NCI-H128 (cell line): Measurements from ENCODE around the gene C4A.
"Not testable (repeated sequence)": the region's sequence is repeated elsewhere in the genome, so short reads cannot be mapped to it uniquely, and the experiment has no call there.

Experiments
- DNase-seq: peaks from one replicate; lab custom pipeline; 2025; ENCODE audit not compliant: unreplicated experiment; lab: John Stamatoyannopoulos, UW

Gene C4A

DNA sequence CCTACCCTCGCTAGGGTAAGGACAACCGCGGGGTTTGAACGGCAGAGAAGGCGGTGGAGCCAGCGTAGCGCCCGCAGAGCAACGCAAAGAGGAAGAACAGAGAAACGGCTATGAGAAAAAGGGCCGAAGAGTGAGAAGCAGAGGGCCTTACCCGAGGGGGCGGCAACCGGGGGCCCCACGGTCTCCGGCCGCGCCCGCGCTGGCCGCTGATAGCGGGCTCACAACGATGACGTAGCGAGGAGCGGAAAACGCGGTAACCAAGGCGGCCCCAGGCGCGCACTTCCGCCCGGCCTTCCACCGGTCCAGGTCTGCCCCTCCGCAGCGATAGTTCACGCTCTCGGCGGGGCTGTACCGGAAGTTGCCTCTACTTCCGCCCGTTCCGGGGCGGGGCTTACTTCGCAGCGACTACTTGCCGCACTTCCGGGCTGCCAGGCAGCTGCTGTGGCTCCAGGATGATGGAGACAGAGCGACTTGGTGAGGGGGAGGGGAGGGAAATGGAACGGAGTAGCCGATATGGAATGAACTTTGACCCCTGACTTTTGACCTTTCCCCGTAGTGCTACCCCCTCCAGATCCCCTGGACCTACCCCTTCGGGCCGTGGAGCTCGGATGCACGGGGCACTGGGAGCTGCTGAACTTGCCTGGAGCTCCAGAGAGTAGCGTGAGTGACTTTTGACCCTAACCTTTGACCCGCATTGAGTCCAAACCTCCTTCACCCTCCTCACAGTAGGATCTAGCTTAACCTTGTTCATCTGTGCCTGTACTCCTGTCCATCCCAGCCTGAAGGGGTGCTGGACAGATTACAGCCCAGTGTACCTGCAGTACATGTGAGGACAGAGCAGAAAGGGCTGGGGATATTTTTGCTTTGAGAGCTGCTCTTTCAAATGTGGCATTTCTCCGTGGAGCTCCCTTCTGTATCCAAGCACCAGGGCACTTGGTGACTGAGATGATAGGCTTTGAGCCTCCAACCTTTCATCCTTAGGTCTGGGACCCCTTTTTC lies 22.8 kb upstream of the C4A start, which contains the start of the genes NELFE and SKIC2:
NELFE (minus strand) TSS at position 231 of the 999 bp plus-strand sequence. CDS start 525 bp downstream, outside the sequence.
SKIC2 (plus strand) TSS at position 435 of the 999 bp plus-strand sequence; CDS start at position 453, 18 bp downstream.
- peak; percentile 95 for DNase-seq

DNA sequence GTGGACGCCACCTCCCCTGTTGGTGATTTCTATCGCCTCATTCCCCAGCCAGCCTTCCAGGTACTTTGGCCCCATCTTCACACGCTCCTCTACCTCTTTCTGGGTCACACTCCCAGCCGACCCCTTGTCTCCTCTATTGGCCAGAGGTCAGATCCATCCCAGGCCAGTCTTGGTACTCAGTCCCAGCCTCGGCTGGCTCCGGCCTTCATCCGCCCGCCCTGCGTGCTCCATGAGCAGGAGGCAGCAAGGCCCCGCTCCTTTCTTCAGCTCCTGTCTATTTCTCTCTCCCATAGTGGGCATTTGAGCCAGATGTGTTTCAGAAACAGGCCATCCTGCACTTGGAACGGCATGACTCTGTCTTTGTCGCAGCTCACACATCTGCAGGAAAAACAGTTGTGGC lies 20.2 kb upstream of the C4A start:
- DNase-seq, result no peak

GRCh38 chr6:31963921-31964320 lies 17.9 kb upstream of the C4A start:
- no peak for DNase-seq

DNA sequence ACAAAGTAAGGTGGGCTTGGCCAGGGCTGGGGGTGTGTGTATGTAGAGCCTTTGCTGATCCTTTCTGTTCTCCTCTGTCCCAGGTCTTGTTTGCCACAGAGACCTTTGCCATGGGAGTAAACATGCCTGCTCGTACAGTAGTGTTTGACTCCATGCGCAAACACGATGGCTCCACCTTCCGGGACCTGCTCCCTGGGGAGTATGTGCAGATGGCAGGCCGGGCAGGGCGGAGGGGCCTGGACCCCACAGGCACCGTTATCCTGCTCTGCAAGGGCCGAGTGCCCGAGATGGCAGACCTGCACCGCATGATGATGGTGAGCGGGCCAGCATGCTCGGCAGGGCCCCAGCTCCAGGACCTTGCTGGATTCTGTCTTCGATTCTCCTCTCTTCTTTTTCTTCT lies 16.2 kb upstream of the C4A start:
- DNase-seq, result no peak

- no peak for DNase-seq
These were observed 15.4 kb upstream of the C4A start for GRCh38 chr6:31966506-31966905.

DNA sequence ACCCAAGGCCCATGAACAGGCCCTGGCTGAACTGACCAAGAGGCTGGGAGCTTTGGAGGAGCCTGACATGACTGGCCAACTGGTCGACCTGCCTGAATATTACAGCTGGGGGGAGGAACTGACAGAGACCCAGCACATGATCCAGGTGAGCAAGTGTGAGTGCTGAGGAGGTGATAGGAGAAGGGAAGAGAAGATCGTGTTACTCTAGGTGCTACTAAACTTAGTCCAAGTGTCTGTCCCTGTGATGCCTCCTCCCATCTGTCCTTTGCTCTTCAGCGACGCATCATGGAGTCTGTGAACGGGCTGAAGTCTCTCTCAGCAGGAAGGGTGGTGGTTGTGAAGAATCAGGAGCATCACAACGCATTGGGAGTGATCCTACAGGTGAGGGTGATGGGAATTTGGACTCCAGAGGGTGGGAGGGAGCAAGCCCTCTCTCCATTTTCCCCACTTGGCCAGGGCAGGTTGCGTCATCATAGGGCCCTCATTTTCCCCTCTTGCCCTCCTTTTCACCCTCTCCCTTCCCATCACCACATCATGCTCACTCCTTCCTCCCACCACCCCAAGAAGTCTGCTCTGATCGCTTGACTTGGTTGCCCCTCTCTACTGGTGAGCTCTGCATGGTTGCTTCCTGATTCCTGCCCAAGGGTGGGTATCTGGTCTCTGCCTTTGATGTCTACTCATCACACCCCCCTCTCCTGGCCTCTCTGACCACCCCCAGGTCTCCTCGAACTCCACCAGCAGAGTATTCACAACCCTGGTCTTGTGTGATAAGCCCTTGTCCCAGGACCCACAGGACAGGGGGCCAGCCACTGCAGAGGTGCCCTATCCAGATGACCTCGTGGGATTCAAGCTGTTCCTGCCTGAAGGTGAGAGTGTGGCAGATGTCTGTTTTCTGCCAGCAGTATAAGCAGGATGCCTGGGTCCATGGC lies 14.6 kb upstream of the C4A start:
- no peak for DNase-seq

DNA sequence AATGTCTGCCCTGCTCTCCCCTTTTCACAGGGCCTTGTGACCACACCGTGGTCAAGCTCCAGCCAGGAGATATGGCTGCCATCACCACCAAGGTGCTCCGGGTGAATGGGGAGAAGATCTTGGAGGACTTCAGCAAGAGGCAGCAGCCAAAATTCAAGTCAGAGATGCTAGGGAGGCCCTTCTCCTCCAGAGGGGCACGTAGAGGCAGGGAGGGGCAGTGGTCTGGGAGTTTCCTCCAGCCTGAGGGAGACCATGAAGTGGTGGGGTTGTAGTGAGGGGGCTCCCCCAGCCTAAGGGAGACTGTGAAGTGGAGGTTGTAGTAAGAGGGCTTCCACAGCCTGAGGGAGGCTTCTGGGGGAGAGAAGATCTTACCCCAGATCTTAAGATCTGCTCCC lies 13.9 kb upstream of the C4A start:
- DNase-seq, result no peak

GRCh38 chr6:31968326-31968725 lies 13.5 kb upstream of the C4A start:
- DNase-seq, result no peak

DNA sequence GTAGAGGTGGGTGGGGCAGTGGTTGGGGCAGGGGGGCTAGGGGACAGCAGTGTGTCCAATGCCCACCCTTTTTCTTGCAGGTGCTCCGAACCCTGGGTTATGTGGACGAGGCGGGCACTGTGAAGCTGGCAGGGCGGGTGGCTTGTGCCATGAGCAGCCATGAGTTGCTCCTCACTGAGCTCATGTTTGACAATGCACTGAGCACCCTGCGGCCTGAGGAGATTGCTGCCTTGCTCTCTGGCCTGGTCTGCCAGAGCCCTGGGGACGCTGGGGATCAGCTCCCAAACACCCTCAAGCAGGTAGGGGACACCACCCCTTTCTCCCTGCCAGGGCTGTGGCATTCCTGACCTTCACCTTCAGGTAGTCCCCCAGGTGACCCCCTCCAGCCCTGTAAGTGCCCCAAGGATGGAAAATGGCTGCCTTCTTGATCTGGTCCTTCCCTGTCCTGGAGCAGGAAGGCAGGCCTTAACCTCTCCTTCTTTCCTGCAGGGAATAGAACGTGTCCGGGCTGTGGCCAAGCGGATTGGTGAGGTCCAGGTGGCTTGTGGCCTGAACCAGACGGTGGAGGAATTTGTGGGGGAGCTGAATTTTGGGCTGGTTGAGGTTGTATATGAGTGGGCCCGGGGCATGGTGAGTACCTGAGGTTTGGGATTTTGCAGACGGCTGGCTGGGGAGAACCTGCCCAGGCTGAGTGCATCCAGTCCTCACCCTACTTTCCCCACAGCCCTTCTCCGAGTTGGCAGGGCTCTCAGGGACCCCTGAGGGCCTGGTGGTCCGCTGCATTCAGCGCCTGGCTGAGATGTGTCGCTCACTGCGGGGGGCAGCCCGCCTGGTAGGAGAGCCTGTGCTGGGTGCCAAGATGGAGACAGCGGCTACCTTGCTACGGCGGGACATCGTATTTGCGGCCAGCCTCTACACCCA lies 12.8 kb upstream of the C4A start:
- DNase-seq, result no peak

- no peak for DNase-seq
These were observed 11.9 kb upstream of the C4A start for GRCh38 chr6:31969712-31970603.

GRCh38 chr6:31970604-31971271 lies 11.1 kb upstream of the C4A start:
- DNase-seq, result peak; percentile 25

- DNase-seq, result no peak
These were observed 10.4 kb upstream of the C4A start for GRCh38 chr6:31971279-31971992.

- peak; percentile 84 for DNase-seq
These were observed 9.7 kb upstream of the C4A start, which contains the start of gene DXO for GRCh38 chr6:31971993-31972708. Gene DXO (minus strand): TSS chr6:31972138. CDS start chr6:31971675, 463 bp downstream.

- DNase-seq, result no peak
These were observed 9.0 kb upstream of the C4A start for GRCh38 chr6:31972709-31973350.

DNA sequence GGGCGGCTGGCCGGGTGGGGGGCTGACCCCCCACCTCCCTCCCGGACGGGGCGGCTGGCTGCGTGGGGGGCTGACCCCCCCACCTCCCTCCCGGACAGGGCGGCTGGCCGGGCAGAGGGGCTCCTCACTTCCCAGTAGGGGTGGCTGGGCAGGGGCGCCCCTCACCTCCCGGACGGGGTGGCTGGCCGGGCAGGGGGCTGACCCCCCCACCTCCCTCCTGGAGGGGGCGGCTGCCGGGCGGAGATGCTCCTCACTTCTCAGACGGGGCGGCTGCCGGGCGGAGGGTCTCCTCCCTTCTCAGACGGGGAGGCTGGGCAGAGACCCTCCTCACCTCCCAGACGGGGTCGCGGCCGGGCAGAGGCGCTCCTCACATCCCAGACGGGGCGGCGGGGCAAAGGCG lies 5.8 kb upstream of the C4A start:
- not testable (repeated sequence) for DNase-seq

DNA sequence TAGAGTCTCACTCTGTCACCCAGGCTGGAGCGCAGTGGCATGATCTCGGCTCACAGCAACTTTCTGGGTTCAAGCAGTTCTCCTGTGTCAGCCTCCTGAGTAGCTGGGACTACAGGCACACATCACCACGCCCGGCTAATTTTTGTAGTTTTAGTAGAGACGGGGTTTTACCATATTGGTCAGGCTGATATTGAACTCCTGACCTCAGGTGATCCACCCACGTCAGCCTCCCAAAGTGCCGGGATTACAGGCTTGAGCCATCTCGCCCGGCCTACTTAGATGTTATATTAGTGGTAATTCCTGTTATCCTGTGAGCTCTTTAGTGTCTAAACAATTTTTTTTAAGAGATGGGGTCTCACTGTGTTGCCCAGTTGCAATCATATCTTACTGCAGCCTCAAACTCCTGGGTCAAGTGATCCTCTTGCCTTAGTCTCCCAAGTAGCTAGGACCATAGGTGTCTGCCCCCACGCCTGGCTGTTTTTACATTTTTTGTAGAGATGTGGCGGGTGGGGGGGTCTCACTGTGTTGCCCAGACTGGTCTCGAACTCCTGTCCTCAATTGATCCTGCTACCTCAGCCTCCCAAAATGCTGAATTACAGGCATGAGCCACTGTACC lies 3.9 kb upstream of the C4A start:
- DNase-seq, result no peak
